Stimulated activated CD4-positive, alpha-beta T cell treated with anti-CD3 and anti-CD28 coated beads, Interleukin-2, amount 100 ng/mL, for 48 hours (primary cell): ENCODE measurements around the gene CD96.
"Not testable (repeated sequence)": the region's sequence is repeated elsewhere in the genome, so short reads cannot be mapped to it uniquely, and the experiment has no call there.

Source experiments
- DNase-seq, 2 donors: peaks; one replicate each; pipeline ENCODE4 v3.0.0-alpha.2; 2020

The CD96 gene, protein sequence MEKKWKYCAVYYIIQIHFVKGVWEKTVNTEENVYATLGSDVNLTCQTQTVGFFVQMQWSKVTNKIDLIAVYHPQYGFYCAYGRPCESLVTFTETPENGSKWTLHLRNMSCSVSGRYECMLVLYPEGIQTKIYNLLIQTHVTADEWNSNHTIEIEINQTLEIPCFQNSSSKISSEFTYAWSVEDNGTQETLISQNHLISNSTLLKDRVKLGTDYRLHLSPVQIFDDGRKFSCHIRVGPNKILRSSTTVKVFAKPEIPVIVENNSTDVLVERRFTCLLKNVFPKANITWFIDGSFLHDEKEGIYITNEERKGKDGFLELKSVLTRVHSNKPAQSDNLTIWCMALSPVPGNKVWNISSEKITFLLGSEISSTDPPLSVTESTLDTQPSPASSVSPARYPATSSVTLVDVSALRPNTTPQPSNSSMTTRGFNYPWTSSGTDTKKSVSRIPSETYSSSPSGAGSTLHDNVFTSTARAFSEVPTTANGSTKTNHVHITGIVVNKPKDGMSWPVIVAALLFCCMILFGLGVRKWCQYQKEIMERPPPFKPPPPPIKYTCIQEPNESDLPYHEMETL

DNA sequence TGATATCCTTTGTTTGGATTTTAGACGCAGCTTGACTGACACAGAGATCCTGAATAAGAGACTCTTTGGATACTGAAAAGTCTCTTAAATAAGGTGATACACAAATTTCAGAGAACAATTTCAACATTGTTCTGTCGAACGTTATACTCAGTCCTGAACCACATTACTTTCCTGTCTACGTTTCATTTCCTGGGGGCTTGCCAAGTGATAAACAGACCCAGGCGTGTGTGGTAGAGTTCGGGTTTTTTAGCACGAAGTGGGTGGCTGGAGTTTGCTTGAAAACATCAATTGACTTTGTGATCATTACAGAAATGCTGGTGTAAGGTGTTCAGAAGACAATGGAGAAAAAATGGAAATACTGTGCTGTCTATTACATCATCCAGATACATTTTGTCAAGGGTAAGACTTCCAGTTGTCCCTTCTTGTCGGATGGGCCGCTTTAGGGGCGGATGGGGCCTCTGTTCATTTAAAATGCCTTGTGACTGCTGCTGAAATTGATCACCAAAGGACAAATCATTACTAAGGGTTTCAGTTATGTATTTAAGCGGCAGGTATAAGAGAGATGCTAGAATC lies at the start of gene CD96:
CD96 (plus strand) TSS at position 287 of the 573 bp plus-strand sequence; CDS start at position 339, 52 bp downstream.
- DNase-seq = peak; percentile 53 to 58

- no peak for DNase-seq
Observed at GRCh38 chr3:111493276-111493675, 48.7 kb upstream of the CD96 start.

- no peak for DNase-seq
Observed at GRCh38 chr3:111496894-111497559, 45.0 kb upstream of the CD96 start.

DNA sequence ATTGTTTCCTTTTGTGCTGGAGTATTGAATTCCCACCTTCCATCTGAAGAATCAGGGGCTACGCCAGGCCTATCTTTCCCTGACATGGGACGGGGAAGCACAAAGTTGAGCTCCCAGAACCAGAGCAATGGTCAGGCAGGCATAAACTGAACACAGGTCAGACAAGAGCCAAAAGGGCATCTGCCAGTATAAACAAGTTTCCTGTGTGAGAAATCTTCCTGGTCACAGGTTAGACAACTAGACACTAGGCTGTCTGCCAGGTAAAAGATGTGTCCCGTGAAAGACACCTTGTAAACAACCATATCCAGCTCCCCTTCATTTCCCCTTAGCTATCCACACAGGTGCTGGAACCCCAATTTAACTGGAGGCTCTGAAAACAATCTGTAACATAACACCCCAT lies 44.0 kb upstream of the CD96 start:
- DNase-seq = no peak

DNA sequence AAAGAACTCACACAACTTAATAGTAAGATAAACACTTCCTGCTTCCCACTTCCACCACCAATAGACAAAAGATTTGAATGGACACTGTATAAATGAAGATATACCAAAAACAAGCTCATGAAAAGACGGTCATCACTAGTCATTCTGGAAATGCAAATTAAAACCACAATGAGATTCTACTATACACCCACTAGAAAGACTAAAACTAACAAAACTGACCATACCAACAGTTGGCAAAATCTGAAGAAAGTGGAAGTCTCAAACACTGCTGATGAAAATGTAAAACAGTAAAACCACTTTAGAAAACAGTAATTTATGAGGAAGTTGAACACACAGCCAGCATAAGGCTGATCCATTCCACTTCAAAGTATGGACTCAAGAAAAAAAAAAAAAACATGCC lies 35.6 kb upstream of the CD96 start:
- no peak for DNase-seq

DNA sequence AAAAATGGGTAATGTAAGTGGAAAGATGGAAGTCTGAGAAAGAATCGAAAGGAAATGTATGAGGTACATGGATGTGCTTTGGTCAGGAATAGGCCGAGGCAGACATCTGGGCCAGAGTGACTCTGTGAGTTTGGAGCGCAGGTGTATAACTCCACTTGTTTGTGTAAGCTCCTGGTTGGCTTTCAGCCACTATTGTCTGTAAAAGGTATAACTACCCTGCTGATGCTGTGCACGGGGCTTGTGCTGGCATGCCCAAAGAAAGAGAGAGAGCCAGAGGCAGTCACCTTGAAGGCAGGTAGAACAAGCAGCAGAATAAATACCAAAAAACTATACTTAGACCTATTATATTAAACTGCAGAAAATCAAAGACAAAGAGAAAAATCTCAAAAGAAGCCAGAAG lies 32.7 kb upstream of the CD96 start:
- DNase-seq = no peak

DNA sequence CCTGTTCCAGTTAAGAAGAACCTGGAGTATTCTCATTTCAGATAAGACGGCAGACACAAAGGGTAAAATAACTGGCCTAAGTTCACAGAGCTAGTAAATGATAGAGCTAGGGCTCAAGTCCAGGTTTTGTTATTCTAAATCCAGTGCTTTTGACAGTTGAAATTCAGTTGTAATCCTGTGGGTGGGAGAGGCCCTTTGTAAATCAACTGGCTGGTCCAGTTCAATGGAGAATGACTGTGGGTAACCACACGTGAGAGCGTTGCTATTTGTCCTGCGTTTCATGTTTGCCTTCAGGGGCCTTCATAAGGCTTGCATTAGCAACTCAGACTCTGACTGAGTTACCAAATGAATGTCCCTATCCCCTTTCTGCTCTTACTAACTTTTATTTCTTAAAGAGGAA lies 24.2 kb upstream of the CD96 start:
- DNase-seq = no peak

DNA sequence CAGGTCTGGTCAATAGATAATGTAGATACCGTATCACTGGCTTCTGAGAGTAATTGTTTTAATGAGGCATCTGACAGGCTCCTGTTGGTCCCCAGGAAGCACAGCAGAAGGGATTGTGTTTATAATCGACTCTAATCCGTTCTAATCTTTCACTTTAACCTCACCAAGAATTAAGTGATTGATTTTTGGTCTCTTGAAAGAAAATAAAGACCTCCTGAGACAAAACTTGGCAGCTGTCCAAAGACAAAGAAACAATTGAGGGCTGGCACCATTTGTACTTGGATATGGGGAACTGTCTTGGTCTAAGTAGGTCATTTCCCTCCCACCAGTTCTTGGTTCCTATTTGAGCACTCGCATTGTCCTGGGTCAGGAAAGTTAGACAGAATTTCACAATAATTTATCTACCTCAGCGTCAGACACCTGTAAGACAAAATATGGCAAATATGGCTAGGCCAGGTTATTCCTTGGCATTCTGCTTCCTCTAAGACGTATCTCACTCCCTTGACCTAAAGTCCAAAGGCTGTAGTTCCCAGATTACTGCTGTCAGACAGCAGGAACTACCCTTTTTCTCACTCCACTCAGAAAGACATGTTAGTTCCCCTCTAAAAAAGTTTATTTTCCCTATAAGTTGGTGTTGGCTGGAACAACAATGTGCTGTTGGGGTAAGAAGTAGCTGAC lies 22.7 kb upstream of the CD96 start:
- no peak for DNase-seq

DNA sequence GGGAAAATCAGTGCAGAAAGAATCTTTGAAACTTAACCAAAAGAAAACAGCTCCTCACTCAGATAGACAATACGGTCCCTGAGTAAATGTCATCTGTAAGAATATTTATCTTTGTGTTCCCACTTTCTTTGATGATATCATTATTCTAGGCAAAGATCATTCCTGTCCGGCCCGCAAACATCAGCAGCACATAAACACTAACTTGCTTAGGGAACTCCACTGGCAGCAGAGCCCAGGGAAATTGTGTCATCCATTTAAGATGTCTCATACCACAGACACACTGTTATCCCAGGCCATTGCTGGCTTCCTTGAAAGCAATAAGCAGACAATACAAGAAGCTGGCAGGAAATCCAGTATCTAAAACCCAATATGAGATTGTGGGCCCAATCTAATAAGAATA lies 20.1 kb upstream of the CD96 start:
- no peak for DNase-seq

DNA sequence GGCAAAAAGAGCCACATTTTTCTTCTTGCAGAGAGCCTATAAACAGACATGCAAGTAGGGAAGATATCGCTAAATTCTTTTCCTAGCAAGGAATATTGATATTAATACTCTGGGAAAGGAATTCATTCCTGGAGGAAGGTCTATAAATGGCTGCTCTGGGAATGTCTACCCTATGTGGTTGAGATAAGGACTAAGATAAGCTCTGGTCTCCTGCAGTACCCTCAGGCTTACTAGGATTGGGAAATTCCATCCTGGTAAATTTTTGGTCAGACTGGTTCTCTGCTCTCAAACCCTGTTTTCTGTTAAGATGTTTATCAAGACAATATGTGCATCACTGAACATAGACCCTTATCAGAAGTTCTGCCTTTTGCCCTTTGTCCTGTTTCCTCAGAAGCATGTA lies 17.5 kb upstream of the CD96 start:
- not testable (repeated sequence) for DNase-seq

- DNase-seq = no peak
Observed at GRCh38 chr3:111531446-111531845, 10.6 kb upstream of the CD96 start.

DNA sequence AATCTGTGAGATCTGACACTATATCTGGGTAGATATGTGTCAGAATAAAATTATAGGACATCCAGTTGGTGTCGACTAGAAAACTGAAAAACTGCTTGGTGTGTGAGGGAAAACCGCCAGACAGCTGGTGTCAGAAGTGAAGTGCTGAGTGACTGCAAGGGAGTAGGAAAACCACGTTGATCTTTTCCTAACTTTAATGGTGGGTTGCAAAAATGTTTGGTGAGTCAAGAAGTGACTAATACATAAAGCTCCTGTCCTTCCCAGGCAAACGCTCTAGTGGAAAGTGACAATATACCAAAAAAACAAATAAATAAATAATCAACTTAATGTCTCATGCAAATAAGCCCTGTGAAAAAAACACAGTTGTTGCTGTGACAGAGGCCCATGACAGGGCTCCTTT lies 7.3 kb upstream of the CD96 start:
- DNase-seq = no peak

- no peak for DNase-seq
Observed at GRCh38 chr3:111538111-111538510, 3.9 kb upstream of the CD96 start.

DNA sequence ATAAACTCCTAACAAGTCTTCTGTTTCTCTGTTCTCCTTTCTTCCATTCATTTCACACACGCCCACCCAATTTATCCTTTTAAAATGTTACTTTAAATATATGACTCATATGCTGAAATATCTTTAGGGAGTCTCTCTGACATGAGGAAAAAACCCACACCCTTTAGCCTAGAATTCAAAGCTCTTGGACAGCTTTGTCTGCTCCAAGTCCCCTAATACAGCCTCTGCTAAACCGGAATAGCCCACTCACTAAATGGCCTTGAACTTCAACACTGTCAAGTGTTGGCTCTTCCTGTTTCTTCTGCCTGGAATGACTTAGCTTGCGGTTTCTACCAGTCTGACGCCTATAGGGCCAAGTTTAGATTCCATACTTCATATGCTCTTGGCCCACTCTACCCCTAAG lies 3.3 kb upstream of the CD96 start:
- DNase-seq = no peak

DNA sequence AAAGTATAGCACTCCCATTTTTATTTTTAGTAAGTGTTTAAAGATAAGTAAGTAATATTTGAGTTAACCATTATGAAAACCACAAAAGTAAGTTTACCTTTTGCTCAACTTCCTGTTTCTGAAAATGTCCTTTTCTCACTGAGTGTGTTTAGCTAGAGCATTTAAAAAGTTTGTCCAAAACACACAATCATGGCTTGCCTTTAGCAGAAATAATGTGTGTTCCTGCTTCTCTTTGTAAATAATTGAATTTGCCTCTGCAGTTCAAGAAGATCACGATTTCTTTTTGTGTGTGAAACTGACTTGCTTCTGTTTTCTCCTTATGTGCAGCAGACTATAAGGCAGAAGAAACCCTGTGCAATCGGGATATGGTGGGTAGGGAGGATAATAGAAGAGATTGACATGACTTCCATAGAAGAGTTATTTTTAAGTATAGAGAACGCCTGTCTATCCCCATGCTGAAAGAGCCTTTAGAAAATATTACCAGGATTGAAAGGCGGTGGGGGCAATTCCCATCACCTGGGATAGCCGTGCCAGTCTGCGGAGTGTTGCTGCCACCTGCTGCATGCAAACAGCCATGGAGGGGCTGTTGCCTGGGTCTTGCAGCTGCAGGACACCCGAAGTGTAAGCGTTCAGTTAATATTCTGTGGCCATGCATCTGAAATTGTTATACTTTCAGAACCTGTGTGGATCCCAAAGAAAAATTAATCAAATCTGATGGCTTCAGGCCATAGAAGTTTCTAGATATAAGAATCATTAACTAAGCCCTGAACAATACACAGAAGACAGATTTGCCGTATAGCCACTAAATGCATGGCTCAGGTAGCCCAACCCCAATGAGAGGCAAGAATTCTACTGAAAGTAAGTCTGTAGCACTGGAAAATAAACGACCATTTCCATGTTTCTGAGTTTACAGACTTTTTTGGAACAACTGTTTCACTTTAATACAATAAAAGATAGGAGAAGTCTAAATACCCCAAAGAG lies 2.4 kb upstream of the CD96 start:
- peak; percentile 55 to 57 for DNase-seq

DNA sequence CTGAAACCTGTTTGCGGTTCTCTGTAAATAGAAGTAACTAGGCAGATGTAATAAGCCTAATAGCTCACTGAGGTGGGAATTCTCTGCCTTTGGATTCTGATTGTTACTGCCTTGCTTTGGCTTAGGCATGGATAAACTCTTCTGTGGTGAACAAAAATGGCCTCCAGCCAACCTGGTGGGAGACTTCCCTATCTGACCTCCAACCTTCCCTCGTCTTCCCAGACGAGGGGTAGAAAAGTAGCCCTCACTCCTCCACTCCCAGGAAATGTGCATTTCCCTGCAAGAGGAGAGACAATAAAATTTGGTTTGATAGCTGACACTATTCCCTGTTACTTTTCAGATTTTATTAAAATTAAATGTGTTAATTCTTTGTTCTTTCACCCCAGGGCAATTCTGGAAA lies 606 bp upstream of the CD96 start:
- DNase-seq = no peak

GRCh38 chr3:111542611-111543300 lies 759 bp downstream of the CD96 start:
- no peak for DNase-seq

DNA sequence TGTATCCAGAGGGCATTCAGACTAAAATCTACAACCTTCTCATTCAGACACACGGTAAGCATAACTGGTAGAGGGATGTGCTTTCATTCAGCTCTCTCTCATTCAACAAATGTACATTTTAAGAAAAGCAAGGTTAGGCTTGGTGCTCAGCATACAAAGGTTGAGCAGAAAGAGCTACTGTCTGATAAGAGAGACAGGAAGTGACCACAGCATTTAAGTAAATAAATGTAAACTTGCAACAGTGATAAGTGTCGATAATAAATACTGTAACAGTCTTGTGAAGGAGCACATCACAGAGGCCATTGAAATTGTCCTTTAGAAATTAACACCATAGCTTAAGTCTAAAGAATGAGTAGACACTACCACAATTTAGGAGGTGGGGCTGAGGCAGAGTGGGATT lies 3.4 kb downstream of the CD96 start:
- no peak for DNase-seq

GRCh38 chr3:111547631-111548030 lies 5.6 kb downstream of the CD96 start:
- DNase-seq = no peak

DNA sequence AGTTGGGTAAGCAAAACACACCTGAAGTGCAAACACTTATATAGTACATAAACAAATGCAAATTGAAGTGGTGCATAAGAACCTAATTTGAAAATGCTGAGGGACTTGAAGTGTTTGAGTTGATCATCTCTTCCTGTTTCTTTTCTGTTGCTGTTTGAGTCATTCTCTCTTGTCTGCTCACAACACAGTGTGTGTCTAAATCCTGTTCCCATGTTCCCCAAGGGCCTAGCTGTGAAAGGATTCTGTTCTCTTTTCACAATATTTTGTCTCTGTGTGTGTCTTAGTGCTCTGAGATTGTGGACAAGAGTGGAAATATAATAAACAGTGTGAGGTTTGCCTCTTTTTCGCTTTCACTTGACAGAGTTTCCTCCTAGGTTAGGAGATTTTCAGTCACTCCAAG lies 6.1 kb downstream of the CD96 start:
- DNase-seq = no peak

GRCh38 chr3:111548756-111549155 lies 6.8 kb downstream of the CD96 start:
- DNase-seq = no peak
